ENCODE measurements around the gene ZFAND2B. TPM values are rescaled to one million over a fixed set of nuclear protein-coding genes. Genes with fewer than 3 reads are reported as not detected.

Gene ZFAND2B
- total RNA-seq, 2 donors from 2014 or later, result 65.5 to 74.6 TPM

DNA sequence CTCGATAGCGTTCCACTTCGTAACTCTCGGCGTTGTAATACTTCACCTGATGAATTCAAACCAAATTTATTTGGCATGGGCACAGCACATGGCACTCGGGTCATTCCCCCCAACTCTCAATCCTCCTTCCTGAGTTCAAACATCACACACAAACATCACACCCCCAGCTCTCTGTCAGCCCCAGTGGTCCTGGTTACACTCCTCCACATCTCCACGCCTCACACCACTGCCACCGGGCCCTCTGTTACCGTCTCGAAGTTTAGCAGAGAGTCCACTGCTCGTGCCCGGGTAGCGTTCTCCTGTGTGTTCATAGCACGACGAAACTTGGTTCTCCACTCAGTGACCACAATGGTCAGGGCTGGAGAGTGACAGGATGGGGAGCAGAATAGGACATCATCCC is 7.6 kb downstream of the ZFAND2B start:
- Histone ChIP-seq H3K4me1 (peaks cover 2% of the 10 kb centered on the region), H3K27ac (no peak overlapping the region), H3K9me3 (no peaks in the 10 kb centered on the region), H3K27me3 (no peaks in the 10 kb centered on the region), H3K4me3 (no peak overlapping the region), H3K36me3 (no peaks in the 10 kb centered on the region), H3K9ac (ENCODE audit: low read depth in 2 of 2, low read length in 2 of 2) (no peak overlapping the region)
- intact Hi-C loops (cut with DNase I), result no loop called here
- TF ChIP-seq CTCF (IDR thresholded peaks at IDR 0.05), result no peak
- no peak for DNase-seq

- no peak overlapping the region for H3K27ac ChIP-seq
- H3K9ac ChIP-seq (ENCODE audit: low read depth in 2 of 2, low read length in 2 of 2), result no peak overlapping the region
- intact Hi-C loops (cut with DNase I), result loop anchor here (5.0 kb wide), 1 partner anchor 42 kb away; the partner anchor contains the start of gene SLC23A3
- H3K9me3 ChIP-seq, result no peaks in the 10 kb centered on the region
- TF ChIP-seq CTCF (IDR thresholded peaks at IDR 0.05), result no peak
- H3K36me3 ChIP-seq, result no peaks in the 10 kb centered on the region
- no peak overlapping the region for H3K4me3 ChIP-seq
- peaks cover 6% of the 10 kb centered on the region for H3K4me1 ChIP-seq
- no peaks in the 10 kb centered on the region for H3K27me3 ChIP-seq
- DNase-seq, result no peak
Observed at GRCh38 chr2:219214786-219215185, 8.2 kb downstream of the ZFAND2B start.

- no peaks in the 10 kb centered on the region for H3K9me3 ChIP-seq
- H3K4me3 ChIP-seq, result no peak overlapping the region
- H3K27me3 ChIP-seq, result no peaks in the 10 kb centered on the region
- TF ChIP-seq CTCF (IDR thresholded peaks at IDR 0.05), result no peak
- H3K4me1 ChIP-seq, result peaks cover 6% of the 10 kb centered on the region
- intact Hi-C loops (cut with DNase I), result loop anchor here (5.0 kb wide), 1 partner anchor 44 kb away; the partner anchor contains the start of gene SLC23A3
- H3K9ac ChIP-seq (ENCODE audit: low read depth in 2 of 2, low read length in 2 of 2), result no peak overlapping the region
- H3K36me3 ChIP-seq, result no peaks in the 10 kb centered on the region
- no peak overlapping the region for H3K27ac ChIP-seq
- no peak for DNase-seq
Observed at GRCh38 chr2:219215871-219216534, 9.4 kb downstream of the ZFAND2B start.

DNA sequence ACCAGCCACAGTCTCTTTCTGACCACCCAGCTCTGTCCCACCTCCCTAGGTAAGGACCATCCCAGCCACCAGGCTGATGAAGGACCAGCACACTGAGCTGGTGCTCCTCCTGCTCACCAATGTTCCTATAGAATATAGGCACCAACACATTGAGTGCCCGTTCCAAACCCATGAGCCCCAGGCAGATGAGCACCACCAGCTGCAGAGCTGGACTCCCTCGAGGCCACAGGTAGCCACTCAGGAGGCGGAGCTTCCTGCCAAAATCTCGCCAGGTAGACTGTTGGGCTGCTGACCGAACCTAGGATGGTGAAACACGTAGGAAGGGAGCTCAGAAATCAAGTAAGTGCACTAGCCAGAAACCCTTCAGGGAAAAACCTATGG is 9.9 kb downstream of the ZFAND2B start:
- intact Hi-C loops (cut with DNase I), result loop anchor here (5.0 kb wide), 1 partner anchor 44 kb away; the partner anchor contains the start of gene SLC23A3

DNA sequence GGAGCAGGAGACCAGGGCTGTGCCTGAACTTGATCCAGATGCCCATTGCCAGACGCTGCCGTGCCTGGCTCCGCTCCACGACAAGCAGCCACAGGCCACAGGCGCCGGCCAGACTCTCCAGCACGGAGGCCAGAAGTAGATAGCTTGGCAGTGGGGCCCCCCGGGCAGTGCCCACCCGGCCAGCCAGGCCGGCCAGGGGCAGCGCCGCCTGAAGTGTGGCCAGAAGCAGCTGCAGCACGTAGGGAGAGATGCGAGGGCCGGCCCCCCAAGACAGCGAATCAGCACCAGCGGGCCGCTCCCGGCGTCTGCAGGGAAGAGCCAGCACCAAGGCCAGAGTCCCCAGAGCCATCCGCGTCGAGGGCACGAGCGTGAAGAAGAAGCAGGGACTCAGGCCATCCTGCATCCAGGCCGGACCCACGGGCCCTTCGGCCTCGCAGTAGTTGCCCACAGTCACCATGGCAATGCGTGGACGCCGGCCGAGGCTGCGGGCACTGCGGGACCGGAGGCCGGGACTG is 11.7 kb downstream of the ZFAND2B start:
- Histone ChIP-seq H3K4me3 (peak overlapping the region; percentile 65), H3K27me3 (no peaks in the 10 kb centered on the region), H3K36me3 (peaks cover 15% of the 10 kb centered on the region), H3K4me1 (peaks cover 6% of the 10 kb centered on the region), H3K9me3 (no peaks in the 10 kb centered on the region), H3K9ac (ENCODE audit: low read depth in 2 of 2, low read length in 2 of 2) (peak overlapping the region; percentile 56 to 85), H3K27ac (peak overlapping the region; percentile 93)
- DNase-seq, result peak; percentile 68
- intact Hi-C loops (cut with DNase I), result loop anchor here (5.0 kb wide), 1 partner anchor 46 kb away; the partner anchor contains the start of gene SLC23A3
- TF ChIP-seq CTCF (IDR thresholded peaks at IDR 0.05), result no peak

More for the DNA sequence above, 9.9 kb downstream of the ZFAND2B start:
- TF ChIP-seq CTCF (IDR thresholded peaks at IDR 0.05), result no peak
- Histone ChIP-seq H3K9ac (ENCODE audit: low read depth in 2 of 2, low read length in 2 of 2) (no peak overlapping the region), H3K9me3 (no peaks in the 10 kb centered on the region), H3K4me1 (peaks cover 6% of the 10 kb centered on the region), H3K36me3 (no peaks in the 10 kb centered on the region), H3K4me3 (no peak overlapping the region), H3K27me3 (no peaks in the 10 kb centered on the region), H3K27ac (no peak overlapping the region)
- no peak for DNase-seq
